ENCODE data around the gene PRICKLE2. TPM values are rescaled to one million over a fixed set of nuclear protein-coding genes. Genes with fewer than 3 reads are reported as not detected.

The PRICKLE2 gene
- total RNA-seq, 1 experiment from 2014 or later: 3.2 TPM

DNA sequence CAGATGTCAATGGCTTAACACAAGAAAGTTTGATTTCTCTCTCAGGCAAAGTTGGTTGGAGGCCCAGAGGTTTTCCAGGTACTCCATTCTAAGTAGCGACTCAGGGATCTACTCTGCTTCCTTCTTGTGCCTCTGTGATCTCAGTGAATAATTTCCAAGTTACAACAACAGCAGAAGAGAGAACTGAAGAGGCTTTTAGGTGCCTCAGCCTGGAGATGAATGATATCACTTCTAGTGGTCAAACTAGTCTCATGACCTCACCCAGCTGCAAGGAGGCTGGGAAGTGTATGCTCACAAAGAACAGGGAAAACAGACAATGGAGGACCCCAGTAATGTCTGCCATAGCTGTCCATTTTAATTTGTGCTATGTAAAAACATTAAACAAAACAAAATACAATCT is 4.6 kb upstream of the PRICKLE2 start:
- no CpG with 5 or more reads among the region's 1 CpG for WGBS (ENCODE audit: extremely low coverage, insufficient read length, low lambda C conversion rate)
- Histone ChIP-seq H2BK12ac (ENCODE audit: insufficient read length, low read depth, low read length) (no peak overlapping the region), H2BK5ac (ENCODE audit: insufficient read length, low read length) (no peak overlapping the region), H3K23me2 (ENCODE audit: insufficient read length, low read depth, low read length, poor library complexity, severe bottlenecking) (no peaks in the 10 kb centered on the region), H3K14ac (ENCODE audit: insufficient read depth, low read length) (no peak overlapping the region), H3K9ac (ENCODE audit: extremely low read depth, insufficient read length, low read length) (no peak overlapping the region), H4K91ac (ENCODE audit: insufficient read length, low read depth, low read length) (no peak overlapping the region), H2BK15ac (ENCODE audit: low read depth, low read length) (no peak overlapping the region), H4K8ac (replicated peaks; ENCODE audit: insufficient read length, low read depth, low read length) (no peak overlapping the region), H3K4me2 (ENCODE audit: insufficient read depth, insufficient read length, low read length) (no peak overlapping the region), H2AFZ (ENCODE audit: low read length) (no peak overlapping the region), H3K23ac (ENCODE audit: insufficient read length, low read depth, low read length) (no peak overlapping the region), H3K4ac (ENCODE audit: low read depth, low read length) (no peak overlapping the region), H2BK20ac (ENCODE audit: low read depth, low read length, poor library complexity, severe bottlenecking) (no peak overlapping the region), H3K4me1 (ENCODE audit: insufficient read depth, low read length) (peaks cover 3% of the 10 kb centered on the region; the same call in 1 of the 2 replicates), H3K27me3 (ENCODE audit: insufficient read depth, low read length) (no peaks in the 10 kb centered on the region), H3T11ph (ENCODE audit: low read length) (no peak overlapping the region), H2BK120ac (ENCODE audit: low read depth, low read length, poor library complexity, severe bottlenecking) (no peak overlapping the region), H3K9me3 (ENCODE audit: control insufficient read depth, low read depth, low read length) (no peaks in the 10 kb centered on the region), H4K5ac (ENCODE audit: insufficient read length, low read depth, low read length) (no peak overlapping the region), H3K18ac (ENCODE audit: insufficient read length, low read depth, low read length) (no peak overlapping the region), H3K27ac (ENCODE audit: insufficient read length, low read depth, low read length) (no peak overlapping the region), H4K20me1 (ENCODE audit: control insufficient read depth, insufficient read depth, insufficient read length) (no peaks in the 10 kb centered on the region), H3K79me2 (ENCODE audit: insufficient read depth, low read length) (no peaks in the 10 kb centered on the region), H2AK5ac (ENCODE audit: insufficient read length, low read length) (no peak overlapping the region), H3K56ac (ENCODE audit: insufficient read length, low read depth, low read length) (no peak overlapping the region), H3K79me1 (ENCODE audit: insufficient read depth, low read depth, low read length, poor library complexity, severe bottlenecking) (no peaks in the 10 kb centered on the region)
- Mint-ChIP-seq H3K27me3 (ENCODE audit: low read depth) (0 out of 2 replicates have a peak, but pooled peaks cover 2% of the 10 kb centered on the region), H3K4me3 (no peak overlapping the region), H3K27ac (peak overlapping the region in 1 of 3 experiments; percentile 59; a peak in 1 of 7 replicates), H3K4me1 (peaks cover 29 to 35% of the 10 kb centered on the region in 2 experiments), H3K9me3 (no peaks in the 10 kb centered on the region), H3K36me3 (ENCODE audit: insufficient read depth in 1 of 3, low read depth in 3 of 3) (no peaks in the 10 kb centered on the region)
- TF ChIP-seq CTCF (conservative IDR thresholded peaks at IDR 0.05): no peak
- DNase-seq: no peak
